HepG2 (cell line): ENCODE data around the gene TOM1L2. TPM values are rescaled to one million over a fixed set of nuclear protein-coding genes. Genes with fewer than 3 reads are reported as not detected.

Experiments used
- ATAC-seq: fragments of 200-7000 bp; cut with Tn5 transposase; 3 replicates; pipeline ENCODE4 v1.9.1; 2020; ENCODE audit warnings: mild to moderate bottlenecking, moderate library complexity
- BruUV-seq: library from RNA; stranded (reverse); fragments of 400-500 nt; replicated peaks from 2 replicates; lab custom pipeline; 2021; lab: Mats Ljungman, UMichigan
- CTCF ChIA-PET: fragments of 300-600 bp; formaldehyde crosslinking; extraction: SDS; loops from one replicate; lab custom pipeline; 2021; ENCODE audit warnings: low total read pairs, inconsistent platforms, low intra/inter-chr PET ratio; lab: Yijun Ruan, JAX
- POLR2A ChIA-PET: fragments of 350-600 bp; sonication (Branson Sonifier 250); formaldehyde crosslinking; loops from one replicate; lab custom pipeline; 2020; ENCODE audit warnings: antibody characterized with exemption, inconsistent platforms; lab: Yijun Ruan, JAX
- DNase-seq: peaks from one replicate; pipeline ENCODE4 v3.0.0-alpha.2; 2015; ENCODE audit warnings: low spot score
- FAIRE-seq: peaks from 3 replicates; lab custom pipeline; 2011; peaks lifted over from hg19 to GRCh38; lab: Jason Lieb, UNC
- H2AFZ ChIP-seq: one replicate; pipeline ENCODE4 v1.6.1; 2011; ENCODE audit warnings: low read length, inconsistent platforms
- H3K27ac ChIP-seq: fragments of 300-600 bp; 3 replicates; pipeline ENCODE4 v1.8.0; 2011; ENCODE audit warnings: mixed run types, mild to moderate bottlenecking, mixed read lengths, low read length, inconsistent platforms; ENCODE audit not compliant: insufficient read depth; ENCODE audit errors: extremely low read length
- H3K27me3 ChIP-seq, 2 experiments: fragments of 200-600 bp in 1 of 2; 2 replicates in 1 of 2; 3 replicates in 1 of 2; pipeline versions ENCODE4 v1.6.0 to v1.8.0; 2011; ENCODE audit warnings: low read length in 2 of 2, mild to moderate bottlenecking in 2 of 2, moderate library complexity in 2 of 2, inconsistent platforms in 1 of 2; ENCODE audit not compliant: insufficient read depth in 2 of 2, control insufficient read depth in 1 of 2
- H3K36me3 ChIP-seq, 2 experiments: fragments of 200-600 bp in 1 of 2; replicated peaks in 1 of 2; 2 replicates in 1 of 2; 3 replicates in 1 of 2; pipeline versions ENCODE4 v1.5.1 to v1.8.0; 2011; ENCODE audit warnings: low read length in 2 of 2, inconsistent platforms in 1 of 2; ENCODE audit not compliant: insufficient read depth in 2 of 2, control insufficient read depth in 1 of 2
- H3K4me1 ChIP-seq: 2 replicates; pipeline ENCODE4 v1.5.1; 2012; ENCODE audit warnings: low read length, inconsistent platforms; ENCODE audit not compliant: insufficient read depth
- H3K4me2 ChIP-seq: 2 replicates; pipeline ENCODE4 v1.6.0; 2011; ENCODE audit warnings: low read depth, low read length, inconsistent platforms
- H3K4me3 ChIP-seq, 3 experiments: fragments of 200-600 bp in 1 of 3; sonication (generic), shearing (Covaris generic) in 1 of 3; replicated peaks in 1 of 3; 2 replicates each; pipeline ENCODE4 v1.5.1; 2011 to 2016; ENCODE audit warnings: low read length in 3 of 3, inconsistent platforms in 2 of 3, low read depth in 2 of 3, mild to moderate bottlenecking in 2 of 3, control low read depth in 1 of 3, mixed read lengths in 1 of 3; ENCODE audit not compliant: insufficient read depth in 1 of 3
- H3K79me2 ChIP-seq: one replicate; pipeline ENCODE4 v1.6.1; 2011; ENCODE audit warnings: low read length, inconsistent platforms; ENCODE audit not compliant: insufficient read depth
- H3K9ac ChIP-seq: 2 replicates; pipeline ENCODE4 v1.6.0; 2011; ENCODE audit warnings: mild to moderate bottlenecking, low read depth, low read length, inconsistent platforms; ENCODE audit not compliant: insufficient read depth
- H3K9me3 ChIP-seq: 2 replicates; pipeline ENCODE4 v1.5.1; 2012; ENCODE audit warnings: mild to moderate bottlenecking, low read length
- H4K20me1 ChIP-seq: 2 replicates; pipeline ENCODE4 v1.6.0; 2011; ENCODE audit warnings: inconsistent platforms, mild to moderate bottlenecking, low read length, moderate library complexity; ENCODE audit not compliant: insufficient read depth
- CEBPG ChIP-seq: IDR thresholded peaks from 2 replicates; pipeline ENCODE4 v1.6.1; 2016
- FOXK2 ChIP-seq: fragments of 450-650 bp; IDR thresholded peaks from 2 replicates; pipeline ENCODE4 v1.6.1; 2016
- HDAC1 ChIP-seq: sonication (generic); formaldehyde crosslinking; IDR thresholded peaks from 2 replicates; pipeline ENCODE4 v1.5.1; 2020; ENCODE audit warnings: mild to moderate bottlenecking, missing genetic modification reagents
- HES4 ChIP-seq: sonication (generic); formaldehyde crosslinking; IDR thresholded peaks from 2 replicates; pipeline ENCODE4 v1.9.0; 2021; ENCODE audit warnings: mild to moderate bottlenecking, missing genetic modification reagents, borderline replicate concordance
- NFKB2 ChIP-seq: sonication (generic); formaldehyde crosslinking; IDR thresholded peaks from 2 replicates; pipeline ENCODE4 v1.4.0; 2020; ENCODE audit warnings: missing genetic modification reagents, borderline replicate concordance
- RXRB ChIP-seq: IDR thresholded peaks from 2 replicates; pipeline ENCODE4 v1.6.1; 2016; ENCODE audit warnings: borderline replicate concordance, missing genetic modification reagents, missing compliant biosample characterization
- THAP7 ChIP-seq: sonication (generic); formaldehyde crosslinking; IDR thresholded peaks from 2 replicates; pipeline ENCODE4 v1.8.1; 2023; ENCODE audit warnings: mild to moderate bottlenecking, missing genetic modification reagents
- ZNF101 ChIP-seq: sonication (generic); formaldehyde crosslinking; IDR thresholded peaks from 2 replicates; pipeline ENCODE4 v1.4.0; 2020; ENCODE audit warnings: mild to moderate bottlenecking, low read depth, missing genetic modification reagents, borderline replicate concordance
- ZNF747 ChIP-seq: sonication (generic); formaldehyde crosslinking; IDR thresholded peaks from 2 replicates; pipeline ENCODE4 v1.8.1; 2023; ENCODE audit warnings: missing genetic modification reagents, mild to moderate bottlenecking, borderline replicate concordance
- ZSCAN20 ChIP-seq: sonication (generic); formaldehyde crosslinking; IDR thresholded peaks from 2 replicates; pipeline ENCODE4 v1.4.0; 2020; ENCODE audit warnings: missing genetic modification reagents, mild to moderate bottlenecking, borderline replicate concordance
- WGBS: methylation state at CpG from one replicate; pipeline ENCODE4 v1.1.6; 2017; ENCODE audit warnings: low lambda C conversion rate; 5-methylcytosine and 5-hydroxymethylcytosine counted together
- in situ Hi-C: cut with HindIII; loops from 2 replicates; pipeline ENCODE4 v1.10.0; 2017; ENCODE audit warnings: low pct_unique_long_range_greater_than_20kb; ENCODE audit not compliant: extremely low pct_ligation_motif_present
- intact Hi-C: fragments of 100-400 bp; cut with micrococcal nuclease; formaldehyde crosslinking; loops from one replicate; pipeline ENCODE4 v1.10.0; 2022; ENCODE audit not compliant: unreplicated experiment
- polyA plus RNA-seq, 8 experiments: library from polyadenylated mRNA; depleted of rRNA in 3 of 8; stranded (reverse) in 7 of 8; unstranded in 1 of 8; fragments of >200 nt; fragmentation: Illumina TruSeq in 4 of 8; extraction: Trizol in 4 of 8; gene quantifications; 2 replicates each; pipeline versions ENCODE4 v1.2.1 to v1.2.3, GENCODE V29; 2011 to 2016; ENCODE audit warnings: low read depth in 4 of 8, missing spikeins in 1 of 8, mixed read lengths in 1 of 8; ENCODE audit not compliant: insufficient read depth in 1 of 8
- total RNA-seq, 5 experiments: library from RNA; depleted of rRNA; stranded (reverse); fragments of >200 nt; fragmentation: Illumina TruSeq; extraction: Trizol; gene quantifications; 2 replicates each; pipeline ENCODE4 v1.2.3, GENCODE V29; 2016; ENCODE audit warnings: low read depth in 1 of 5

TOM1L2 gene
- total and polyA plus RNA-seq, 2 of the 13 experiments (the other 11 are each of a cell fraction or from before 2014, with no cell fraction given) = 4.7 to 7.4 TPM

DNA sequence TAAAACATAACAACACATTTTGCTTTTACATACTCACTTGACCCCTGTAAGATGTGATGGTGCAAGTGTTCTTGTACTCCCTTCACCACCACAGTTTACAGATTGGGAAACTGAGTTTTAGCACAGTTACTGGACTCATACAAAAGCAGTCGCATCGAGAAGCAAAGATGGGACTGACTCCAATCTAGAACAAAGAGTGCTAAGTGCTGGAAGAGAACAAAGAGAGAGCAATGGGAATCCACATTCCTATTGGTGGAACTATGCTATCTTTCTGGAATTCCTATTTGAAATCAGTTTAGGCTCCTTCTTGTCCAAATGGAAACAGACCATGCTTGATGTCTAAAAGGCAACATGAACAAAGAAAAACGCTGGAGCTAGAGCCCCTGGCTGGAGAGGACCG, 9.1 kb downstream of the TOM1L2 start:
- FAIRE-seq = no peak
- intact Hi-C loops (no loop called here), in situ Hi-C loops (no loop called here)
- WGBS = 76% methylated on average over 4 of the region's 4 CpGs
- no peak for TF ChIP-seq HES4 (CRISPR knock-in tag)
- TF ChIP-seq ZNF747 = no peak
- TF ChIP-seq CEBPG (CRISPR knock-in tag) = no peak
- no peak for TF ChIP-seq THAP7 (CRISPR knock-in tag)
- TF ChIP-seq ZNF101 (CRISPR knock-in tag) = no peak
- TF ChIP-seq HDAC1 (CRISPR knock-in tag) = no peak
- no peak for TF ChIP-seq NFKB2 (CRISPR knock-in tag)
- TF ChIP-seq RXRB (CRISPR knock-in tag) = no peak
- no peak for TF ChIP-seq ZSCAN20
- no peak for TF ChIP-seq FOXK2
- Histone ChIP-seq H3K36me3 (no peaks in the 10 kb centered on the region), H3K27ac (no peak overlapping the region), H3K9ac (no peak overlapping the region), H3K9me3 (no peaks in the 10 kb centered on the region), H3K79me2 (no peaks in the 10 kb centered on the region), H3K27me3 (no peaks in the 10 kb centered on the region), H3K4me3 (no peak overlapping the region), H2AFZ (no peak overlapping the region), H4K20me1 (no peaks in the 10 kb centered on the region), H3K4me2 (no peak overlapping the region), H3K4me1 (peaks cover 24% of the 10 kb centered on the region)
- no TSS peak for BruUV-seq
- POLR2A ChIA-PET = no interaction called here
- no peak for DNase-seq
- CTCF ChIA-PET = no interaction called here
- ATAC-seq = no peak
